ENCODE results near the gene RALGDS. TPM values are rescaled to one million over a fixed set of nuclear protein-coding genes. Genes with fewer than 3 reads are reported as not detected.
"Not testable (repeated sequence)": the region's sequence is repeated elsewhere in the genome, so short reads cannot be mapped to it uniquely, and the experiment has no call there.

The RALGDS gene
- 47.4 TPM for total RNA-seq

- DNase-seq, result peak; percentile 71
Observed at GRCh38 chr9:133121198-133121914, at the start of gene RALGDS. TSS of gene RALGDS (minus strand) at chr9:133121240. CDS start at chr9:133121154, 86 bp downstream.

GRCh38 chr9:133170716-133171115 is 49.7 kb upstream of the RALGDS start:
- no peak for DNase-seq

- DNase-seq, result not testable (repeated sequence)
Observed at GRCh38 chr9:133169687-133170086, 48.6 kb upstream of the RALGDS start.

GRCh38 chr9:133169102-133169501 is 48.1 kb upstream of the RALGDS start:
- no peak for DNase-seq

GRCh38 chr9:133168432-133168831 is 47.4 kb upstream of the RALGDS start:
- DNase-seq, result no peak

- no peak for DNase-seq
Observed at GRCh38 chr9:133167769-133168168, 46.7 kb upstream of the RALGDS start.

GRCh38 chr9:133167096-133167730 is 46.2 kb upstream of the RALGDS start:
- no peak for DNase-seq

- no peak for DNase-seq
Observed at GRCh38 chr9:133166392-133166791, 45.4 kb upstream of the RALGDS start.

GRCh38 chr9:133165452-133165730 is 44.4 kb upstream of the RALGDS start:
- DNase-seq, result no peak

- no peak for DNase-seq
Observed at GRCh38 chr9:133164191-133164590, 43.2 kb upstream of the RALGDS start.

- no peak for DNase-seq
Observed at GRCh38 chr9:133163504-133164172, 42.6 kb upstream of the RALGDS start, which contains the start of gene GBGT1. TSS of gene GBGT1 (minus strand) at chr9:133163914. CDS start at chr9:133162412, 1,502 bp downstream.

GRCh38 chr9:133162861-133163503 is 41.9 kb upstream of the RALGDS start:
- no peak for DNase-seq

GRCh38 chr9:133161547-133161950 is 40.5 kb upstream of the RALGDS start:
- no peak for DNase-seq

GRCh38 chr9:133160742-133161546 is 39.9 kb upstream of the RALGDS start:
- DNase-seq, result peak; percentile 16

GRCh38 chr9:133158695-133159094 is 37.7 kb upstream of the RALGDS start:
- no peak for DNase-seq

GRCh38 chr9:133155156-133155555 is 34.1 kb upstream of the RALGDS start:
- DNase-seq, result no peak

- no peak for DNase-seq
Observed at GRCh38 chr9:133154097-133154989, 33.3 kb upstream of the RALGDS start.

GRCh38 chr9:133153227-133154096 is 32.4 kb upstream of the RALGDS start:
- no peak for DNase-seq

GRCh38 chr9:133151601-133152525 is 30.8 kb upstream of the RALGDS start:
- no peak for DNase-seq

All from skin of body (tissue), 2 donors.